Cortex of kidney (tissue), 1 donor: ENCODE measurements around the gene PIEZO2.
"Not testable (repeated sequence)": the region's sequence is repeated elsewhere in the genome, so short reads cannot be mapped to it uniquely, and the experiment has no call there.

Experiments used
- DNase-seq: peaks from one replicate; lab custom pipeline; 2025; lab: John Stamatoyannopoulos, UW

PIEZO2 gene

DNA sequence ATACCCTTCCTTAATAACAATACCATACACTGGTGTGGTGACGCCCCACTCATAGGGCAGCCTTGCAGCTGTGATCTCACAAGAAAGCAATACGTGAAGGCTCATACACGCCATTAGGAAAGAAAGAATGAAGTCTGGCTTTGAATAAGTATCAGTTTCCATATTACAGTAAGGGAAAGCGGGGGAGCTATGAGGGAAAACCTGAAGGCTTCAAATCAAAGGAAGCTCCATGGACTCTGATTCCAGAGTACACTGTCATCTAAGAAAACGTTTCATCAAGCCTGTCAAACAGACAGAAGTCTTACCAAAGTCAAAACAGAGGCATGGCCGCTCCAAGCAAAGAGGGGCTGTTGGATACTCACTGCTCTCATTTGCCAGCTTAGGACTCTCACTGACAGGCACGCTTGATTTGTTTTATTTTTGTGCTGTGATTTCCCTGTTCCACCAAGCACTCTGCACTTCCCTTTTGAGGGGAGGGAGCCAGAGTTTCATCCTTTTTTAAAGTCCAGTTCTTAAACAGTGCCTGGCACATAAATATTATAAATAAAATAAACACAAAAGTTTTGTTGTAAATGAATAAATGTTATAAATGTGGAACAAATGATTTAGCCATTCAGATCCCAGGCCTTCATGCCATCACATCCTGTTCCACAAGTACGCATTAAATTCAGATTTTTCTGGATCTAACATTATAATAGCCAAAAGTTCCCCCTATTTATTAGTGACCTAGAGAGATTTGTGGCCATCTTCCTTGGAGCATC is 221.2 kb downstream of the PIEZO2 start:
- no peak for DNase-seq

DNA sequence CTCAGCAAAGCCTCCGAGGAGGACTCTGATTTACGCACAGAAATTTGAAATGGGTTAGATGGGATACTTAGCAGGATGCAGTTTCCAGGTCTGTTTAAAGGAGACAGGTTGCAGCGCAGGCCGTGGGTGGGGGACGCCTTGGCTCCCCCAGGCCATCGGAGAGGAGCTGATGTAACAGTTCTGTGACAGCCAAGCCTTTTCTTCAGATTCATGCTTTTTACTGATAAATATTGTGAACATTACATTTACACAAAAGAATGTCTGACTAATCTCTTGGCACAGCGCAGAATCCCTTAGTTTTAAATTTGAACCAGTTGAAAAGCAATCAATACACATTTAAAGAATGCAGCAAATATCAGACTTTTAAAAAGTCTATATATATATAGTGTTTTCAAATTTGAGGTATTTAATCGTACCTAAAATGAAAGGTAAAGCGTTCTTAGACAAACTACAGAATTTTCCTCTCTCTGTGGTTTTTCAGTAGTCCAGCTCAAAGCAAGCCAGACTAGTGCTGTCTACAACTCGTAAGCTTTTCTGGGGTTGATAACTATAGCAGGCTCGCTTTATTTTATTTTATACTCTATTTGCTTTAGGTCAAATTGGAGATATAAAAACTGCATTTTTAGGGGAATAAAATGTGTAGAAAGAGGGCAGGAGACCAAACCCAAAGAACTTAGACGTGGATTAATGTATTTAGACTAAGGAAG is 221.9 kb downstream of the PIEZO2 start:
- DNase-seq: no peak

- no peak for DNase-seq
These were observed 222.7 kb downstream of the PIEZO2 start for GRCh38 chr18:10926621-10927161.

DNA sequence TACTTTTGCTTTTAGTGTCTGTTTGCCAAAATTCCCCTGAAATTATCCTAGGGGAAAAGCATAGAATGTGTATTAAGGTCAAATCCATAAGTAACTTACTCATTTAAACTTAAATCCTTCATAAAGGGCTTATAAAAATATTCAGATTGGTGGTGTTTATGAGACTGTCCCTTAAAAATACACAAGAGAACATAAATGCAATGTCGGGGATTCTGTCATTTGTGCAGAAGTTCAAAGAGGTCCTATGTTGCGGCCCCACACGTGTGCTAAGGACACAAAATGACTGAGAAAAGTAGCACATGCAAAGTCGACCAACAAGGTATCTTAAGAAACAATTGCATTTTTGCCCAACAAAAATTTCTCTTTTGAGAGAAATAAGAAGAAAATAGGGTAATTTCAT is 225.1 kb downstream of the PIEZO2 start:
- DNase-seq: no peak

GRCh38 chr18:10923551-10924070 is 225.8 kb downstream of the PIEZO2 start:
- DNase-seq: no peak

DNA sequence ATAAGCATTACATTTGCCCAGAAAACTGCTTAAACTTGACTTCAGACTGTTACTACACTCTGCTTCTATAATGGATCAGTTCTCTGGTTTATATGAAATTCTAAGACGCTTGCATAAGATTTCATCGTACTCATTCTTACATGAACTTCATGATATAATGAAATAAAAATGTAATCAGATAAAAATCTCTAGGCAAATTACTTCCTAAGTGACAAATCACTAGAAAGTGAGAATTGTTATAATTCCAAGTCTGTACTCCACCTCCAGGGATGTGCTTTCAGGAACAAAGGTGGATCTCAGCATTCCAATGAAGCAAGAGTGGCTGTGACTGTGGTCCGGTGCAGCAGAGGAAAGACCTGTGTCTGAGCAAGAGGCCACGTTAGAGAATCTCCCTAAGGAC is 226.2 kb downstream of the PIEZO2 start:
- no peak for DNase-seq

GRCh38 chr18:10922712-10923111 is 226.7 kb downstream of the PIEZO2 start:
- DNase-seq: not testable (repeated sequence)

GRCh38 chr18:10920309-10920708 is 229.1 kb downstream of the PIEZO2 start:
- DNase-seq: not testable (repeated sequence)

- no peak for DNase-seq
These were observed 229.5 kb downstream of the PIEZO2 start for GRCh38 chr18:10919851-10920250.

DNA sequence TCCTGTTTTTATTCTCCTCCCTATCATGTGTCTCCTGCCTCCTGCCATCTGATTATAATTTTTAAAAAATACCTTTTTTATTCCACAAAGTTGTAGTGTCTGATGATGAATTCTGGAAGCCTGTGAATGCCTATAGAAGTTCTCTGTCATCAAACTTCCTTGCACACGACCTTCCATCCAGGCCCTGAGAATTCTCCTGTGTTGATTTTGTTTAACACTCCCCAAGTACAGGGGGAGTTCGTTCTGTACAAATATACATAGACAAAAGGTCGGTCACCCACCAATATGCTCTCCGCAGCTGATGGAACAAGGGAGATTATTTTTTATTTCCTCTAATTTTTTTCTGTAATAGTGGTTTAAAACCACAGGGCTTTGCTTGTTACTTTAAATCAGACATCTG is 232.5 kb downstream of the PIEZO2 start:
- no peak for DNase-seq

DNA sequence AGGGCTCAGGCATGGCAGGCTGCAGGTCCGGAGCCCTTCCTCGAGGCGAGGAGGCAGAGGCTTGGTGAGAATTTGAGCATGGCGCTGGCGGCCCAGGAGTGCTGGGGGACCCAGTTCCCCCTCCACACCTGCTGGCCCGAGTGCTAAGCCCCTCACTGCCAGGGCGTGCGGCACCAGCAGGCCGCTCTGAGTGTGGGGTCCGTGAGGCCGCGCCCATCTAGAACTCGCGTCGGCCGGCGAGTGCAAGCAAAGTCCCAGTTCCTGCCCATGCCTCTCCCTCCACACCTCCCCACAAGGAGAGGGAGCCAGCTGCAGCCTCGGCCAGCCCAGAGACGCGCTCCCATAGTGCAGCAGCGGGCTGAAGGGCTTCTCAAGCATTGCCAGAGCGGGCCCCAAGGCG is 233.0 kb downstream of the PIEZO2 start:
- DNase-seq: no peak

DNA sequence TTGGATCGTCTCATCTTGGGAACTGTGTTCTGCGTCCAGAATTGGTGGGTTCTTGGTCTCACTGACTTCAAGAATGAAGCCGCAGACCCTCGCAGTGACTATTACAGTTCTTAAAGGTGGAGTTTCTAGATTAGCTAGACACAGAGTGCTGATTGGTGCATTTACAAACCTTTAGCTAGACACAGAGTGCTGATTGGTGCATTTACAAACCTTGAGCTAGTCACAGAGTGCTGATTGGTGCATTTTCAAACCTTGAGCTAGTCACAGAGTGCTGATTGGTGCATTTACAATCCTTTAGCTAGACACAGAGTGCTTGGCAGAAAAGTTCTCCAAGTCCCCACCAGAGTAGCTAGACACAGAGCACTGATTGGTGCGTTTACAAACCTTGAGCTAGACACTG is 233.6 kb downstream of the PIEZO2 start:
- not testable (repeated sequence) for DNase-seq

GRCh38 chr18:10914610-10915009 is 234.8 kb downstream of the PIEZO2 start:
- DNase-seq: not testable (repeated sequence)

GRCh38 chr18:10913919-10914318 is 235.4 kb downstream of the PIEZO2 start:
- DNase-seq: no peak

- no peak for DNase-seq
These were observed 236.4 kb downstream of the PIEZO2 start for GRCh38 chr18:10912790-10913545.

- DNase-seq: no peak
These were observed 239.6 kb downstream of the PIEZO2 start for GRCh38 chr18:10909724-10910123.

- DNase-seq: no peak
These were observed 240.6 kb downstream of the PIEZO2 start for GRCh38 chr18:10908760-10909159.

GRCh38 chr18:10907749-10908148 is 241.6 kb downstream of the PIEZO2 start:
- DNase-seq: no peak

DNA sequence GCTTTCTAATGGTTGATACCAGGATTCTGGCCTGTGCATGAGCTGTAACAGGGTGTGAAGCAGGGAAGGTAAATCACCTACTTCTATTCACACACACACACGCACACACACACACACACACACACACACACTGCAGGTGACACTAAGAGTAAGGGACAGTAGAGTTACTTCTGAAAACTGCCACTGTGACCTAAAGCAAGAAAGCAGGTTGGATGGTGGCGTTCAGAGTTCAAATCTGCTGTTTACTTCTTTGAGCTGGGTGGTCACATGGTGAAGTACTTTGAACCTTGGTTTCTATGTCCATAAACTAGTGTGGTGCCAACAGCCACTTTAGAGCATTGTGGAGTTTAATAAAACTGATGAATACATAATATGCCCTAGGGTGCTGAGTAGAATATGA is 248.0 kb downstream of the PIEZO2 start:
- DNase-seq: no peak

DNA sequence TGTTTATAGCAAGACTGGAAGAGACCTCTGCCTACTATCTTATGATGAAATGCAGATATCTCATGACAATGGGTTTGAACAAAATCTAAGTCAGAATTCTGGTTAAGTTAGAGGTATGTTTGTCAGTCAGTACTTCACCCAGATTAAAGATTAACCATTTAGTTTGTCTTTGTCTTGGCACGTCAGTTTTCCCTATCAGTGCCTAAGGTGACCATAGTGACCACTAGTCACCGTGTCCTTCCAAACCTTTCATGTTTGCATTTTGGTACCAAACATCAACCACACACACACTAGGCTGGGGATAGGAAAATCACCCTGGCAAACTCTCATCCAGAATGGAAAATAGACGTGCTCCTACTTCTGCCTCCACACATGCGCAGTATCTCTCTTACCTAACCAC is 248.9 kb downstream of the PIEZO2 start:
- DNase-seq: no peak

GRCh38 chr18:10899481-10899880 is 249.9 kb downstream of the PIEZO2 start:
- no peak for DNase-seq

DNA sequence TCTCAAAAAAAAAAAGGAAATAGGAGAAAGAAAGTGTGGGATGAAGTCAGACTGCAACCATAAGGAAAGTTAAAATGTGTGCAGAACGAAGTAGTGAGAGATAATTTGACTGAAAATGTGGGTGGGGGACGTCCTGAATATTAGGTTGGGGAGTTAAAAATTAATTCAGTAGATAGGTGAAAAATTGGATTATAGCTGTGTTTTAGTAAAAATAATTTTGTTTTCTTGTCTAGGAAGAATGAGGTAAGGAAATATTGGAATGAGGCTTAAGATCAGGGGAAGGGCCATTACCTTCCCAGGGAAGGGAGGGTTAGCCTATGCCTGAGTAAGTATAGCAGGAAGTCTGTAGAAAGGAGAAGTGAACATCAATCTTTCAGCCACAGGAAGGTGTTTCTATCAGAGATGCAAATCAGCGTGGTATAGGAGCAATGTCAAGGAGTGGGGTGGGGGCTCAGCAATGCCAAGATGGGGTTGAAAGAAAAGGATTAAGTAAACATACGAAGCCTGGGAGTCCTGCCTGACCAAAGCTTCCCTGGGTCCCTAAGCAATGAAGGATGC is 250.9 kb downstream of the PIEZO2 start:
- DNase-seq: no peak
